Activated CD8-positive, alpha-beta memory T cell treated with anti-CD3 and anti-CD28 coated beads for 36 hours (primary cell): Measurements from ENCODE around the gene WFDC2. TPM values are rescaled to one million over a fixed set of nuclear protein-coding genes. Genes with fewer than 3 reads are reported as not detected.
"Not testable (repeated sequence)": the region's sequence is repeated elsewhere in the genome, so short reads cannot be mapped to it uniquely, and the experiment has no call there.

Experiments used
- CTCF ChIA-PET: fragments of 350-600 bp; sonication (Branson Sonifier 250); formaldehyde crosslinking; loops from one replicate; lab custom pipeline; 2021; ENCODE audit warnings: antibody characterized with exemption; lab: Charles Lee
- POLR2A ChIA-PET: fragments of 350-600 bp; sonication (Branson Sonifier 250); formaldehyde crosslinking; loops from one replicate; lab custom pipeline; 2021; ENCODE audit warnings: antibody characterized with exemption; lab: Charles Lee
- total RNA-seq, 2 experiments: library from RNA; stranded (reverse); gene quantifications; one replicate each; pipeline ENCODE4 v1.2.3, GENCODE V29; 2021

The WFDC2 gene
- total RNA-seq, 2 experiments from 2014 or later: not detected

- POLR2A ChIA-PET: no interaction called here
Measured at GRCh38 chr20:45448270-45448669, 21.3 kb upstream of the WFDC2 start.

GRCh38 chr20:45449528-45449927 lies 20.0 kb upstream of the WFDC2 start:
- ChIA-PET CTCF (interaction anchor here (0.7 to 2.9 kb wide), 12 partner anchors 12 to 138 kb away, joined by 3 to 20 read pairs (median 4); partner anchors contain the start of genes SYS1 and TP53TG5), POLR2A (no interaction called here)

More at GRCh38 chr20:45448270-45448669, 21.3 kb upstream of the WFDC2 start:
- CTCF ChIA-PET: interaction anchor here (0.6 to 3.4 kb wide), 4 partner anchors 11 to 323 kb away, joined by 3 to 12 read pairs (median 7); no protein-coding TSS in a partner anchor

- ChIA-PET CTCF (interaction anchor here (0.6 to 2.9 kb wide), 14 partner anchors 13 to 138 kb away, joined by 3 to 20 read pairs (median 3); partner anchors contain the start of genes SYS1 and TP53TG5), POLR2A (no interaction called here)
Measured at GRCh38 chr20:45450097-45450818, 19.3 kb upstream of the WFDC2 start.

GRCh38 chr20:45452238-45452637 lies 17.3 kb upstream of the WFDC2 start:
- ChIA-PET POLR2A (no interaction called here), CTCF (interaction anchor here (1.2 to 1.9 kb wide), 4 partner anchors 9 to 319 kb away, joined by 3 to 8 read pairs (median 4); partner anchors contain the start of gene SYS1)

- CTCF ChIA-PET: interaction anchor here (1.0 to 1.9 kb wide), 7 partner anchors 10 to 318 kb away, joined by 3 to 8 read pairs (median 3); partner anchors contain the start of gene SYS1
- POLR2A ChIA-PET: no interaction called here
Measured at GRCh38 chr20:45452772-45453691, 16.5 kb upstream of the WFDC2 start.

GRCh38 chr20:45456632-45457031 lies 12.9 kb upstream of the WFDC2 start:
- ChIA-PET CTCF (no interaction called here), POLR2A (no interaction called here)

GRCh38 chr20:45459606-45460005 lies 9.9 kb upstream of the WFDC2 start:
- ChIA-PET CTCF (interaction anchor here (1.5 kb wide), 1 partner anchor 144 kb away, joined by 5 read pairs; no protein-coding TSS in a partner anchor), POLR2A (no interaction called here)

- ChIA-PET CTCF (interaction anchor here (0.6 kb wide), 1 partner anchor 330 kb away, joined by 4 read pairs; the partner anchor contains the start of gene WFDC3), POLR2A (no interaction called here)
Measured at GRCh38 chr20:45461225-45461624, 8.3 kb upstream of the WFDC2 start.

- ChIA-PET POLR2A (no interaction called here), CTCF (interaction anchor here (1.3 kb wide), 1 partner anchor 89 kb away, joined by 3 read pairs; no protein-coding TSS in a partner anchor)
Measured at GRCh38 chr20:45462711-45463509, 6.6 kb upstream of the WFDC2 start.

GRCh38 chr20:45463709-45464108 lies 5.8 kb upstream of the WFDC2 start:
- ChIA-PET CTCF (interaction anchor here (1.3 kb wide), 1 partner anchor 90 kb away, joined by 3 read pairs; no protein-coding TSS in a partner anchor), POLR2A (no interaction called here)

- ChIA-PET CTCF (no interaction called here), POLR2A (no interaction called here)
Measured at GRCh38 chr20:45465491-45466266, 3.9 kb upstream of the WFDC2 start.

GRCh38 chr20:45467172-45467571 lies 2.4 kb upstream of the WFDC2 start:
- CTCF ChIA-PET: interaction anchor here (1.2 kb wide), 1 partner anchor 31 kb away, joined by 4 read pairs; no protein-coding TSS in a partner anchor
- POLR2A ChIA-PET: no interaction called here

GRCh38 chr20:45467861-45468260 lies 1.7 kb upstream of the WFDC2 start:
- CTCF ChIA-PET: interaction anchor here (1.2 to 1.5 kb wide), 2 partner anchors 31 to 303 kb away, joined by 4 read pairs; no protein-coding TSS in a partner anchor
- POLR2A ChIA-PET: no interaction called here

- ChIA-PET POLR2A (no interaction called here), CTCF (interaction anchor here (1.3 kb wide), 1 partner anchor 12 kb away, joined by 3 read pairs; no protein-coding TSS in a partner anchor)
Measured at GRCh38 chr20:45470262-45470931, 844 bp downstream of the WFDC2 start.

GRCh38 chr20:45470937-45471336 lies 1.4 kb downstream of the WFDC2 start:
- CTCF ChIA-PET: no interaction called here
- POLR2A ChIA-PET: no interaction called here

GRCh38 chr20:45472286-45472685 lies 2.7 kb downstream of the WFDC2 start:
- CTCF ChIA-PET, POLR2A ChIA-PET: not testable (repeated sequence)

- CTCF ChIA-PET, POLR2A ChIA-PET: not testable (repeated sequence)
Measured at GRCh38 chr20:45477530-45478148, 8.1 kb downstream of the WFDC2 start.
